KMS-11 (cell line): ENCODE data around the gene PPM1H.

Experiments used
- H2AFZ ChIP-seq: fragments of 200-600 bp; sonication (generic); 2 replicates; pipeline ENCODE4 v1.6.1; 2016; ENCODE audit warnings: antibody characterized with exemption, mixed run types, low read depth
- H3K27ac ChIP-seq: fragments of 200-600 bp; sonication (generic); 2 replicates; pipeline ENCODE4 v1.6.1; 2016; ENCODE audit warnings: mild to moderate bottlenecking, mixed run types
- H3K27me3 ChIP-seq: fragments of 200-600 bp; sonication (generic); 2 replicates; pipeline ENCODE4 v1.6.1; 2017; ENCODE audit warnings: mild to moderate bottlenecking, low read depth, mixed run types, moderate library complexity; ENCODE audit not compliant: insufficient read depth
- H3K36me3 ChIP-seq: fragments of 200-600 bp; sonication (generic); 2 replicates; pipeline ENCODE4 v1.6.1; 2017; ENCODE audit warnings: mild to moderate bottlenecking, mixed run types; ENCODE audit not compliant: insufficient read depth
- H3K4me1 ChIP-seq: fragments of 200-600 bp; sonication (generic); 2 replicates; pipeline ENCODE4 v1.6.1; 2016; ENCODE audit warnings: mild to moderate bottlenecking, low read depth, mixed run types; ENCODE audit not compliant: poor library complexity, severe bottlenecking
- H3K4me2 ChIP-seq: fragments of 200-600 bp; sonication (generic); 2 replicates; pipeline ENCODE4 v1.7.0; 2016; ENCODE audit warnings: mild to moderate bottlenecking, mixed run types
- H3K4me3 ChIP-seq: fragments of 200-600 bp; sonication (generic); IDR thresholded peaks from 2 replicates; pipeline ENCODE4 v1.6.1; 2017; ENCODE audit warnings: low read depth, low read length, mixed read lengths; ENCODE audit not compliant: insufficient read depth
- H3K79me2 ChIP-seq: fragments of 200-600 bp; sonication (generic); 2 replicates; pipeline ENCODE4 v1.6.1; 2016; ENCODE audit warnings: low read depth, mixed run types; ENCODE audit not compliant: insufficient read depth
- H3K9ac ChIP-seq: fragments of 200-600 bp; sonication (generic); 2 replicates; pipeline ENCODE4 v1.6.1; 2016; ENCODE audit warnings: mild to moderate bottlenecking, mixed run types
- H4K20me1 ChIP-seq: fragments of 200-600 bp; sonication (generic); 2 replicates; pipeline ENCODE4 v1.6.1; 2016; ENCODE audit warnings: mild to moderate bottlenecking, mixed run types; ENCODE audit not compliant: insufficient read depth
- CTCF ChIP-seq: fragments of 200-600 bp; sonication (generic); conservative IDR thresholded peaks from 2 replicates; pipeline ENCODE4 v1.6.1; 2017; ENCODE audit warnings: low read depth, mild to moderate bottlenecking, antibody characterized with exemption, low read length, moderate library complexity, mixed read lengths

Gene PPM1H

GRCh38 chr12:62799126-62799736 lies 135.7 kb downstream of the PPM1H start:
- no peak overlapping the region for H3K4me2 ChIP-seq
- TF ChIP-seq CTCF: peak; percentile 99
- H2AFZ ChIP-seq: no peak overlapping the region

GRCh38 chr12:62794218-62794583 lies 140.7 kb downstream of the PPM1H start:
- H3K36me3 ChIP-seq: no peaks in the 10 kb centered on the region
- no peak overlapping the region; the same call in 1 of the 2 replicates for H2AFZ ChIP-seq
- H3K4me3 ChIP-seq: no peak overlapping the region
- peaks cover 17% of the 10 kb centered on the region for H3K4me1 ChIP-seq
- no peaks in the 10 kb centered on the region for H3K79me2 ChIP-seq
- no peak overlapping the region for H3K9ac ChIP-seq
- no peak overlapping the region for H3K27ac ChIP-seq
- no peak overlapping the region for H3K4me2 ChIP-seq
- no peaks in the 10 kb centered on the region for H4K20me1 ChIP-seq
- H3K27me3 ChIP-seq: no peaks in the 10 kb centered on the region
- no peak for TF ChIP-seq CTCF

More at GRCh38 chr12:62799126-62799736, 135.7 kb downstream of the PPM1H start:
- no peaks in the 10 kb centered on the region for H3K27me3 ChIP-seq
- H3K27ac ChIP-seq: no peak overlapping the region
- H3K4me1 ChIP-seq: peaks cover 2% of the 10 kb centered on the region
- H3K9ac ChIP-seq: no peak overlapping the region
- no peak overlapping the region for H3K4me3 ChIP-seq
- H4K20me1 ChIP-seq: no peaks in the 10 kb centered on the region
- H3K36me3 ChIP-seq: no peaks in the 10 kb centered on the region
- no peaks in the 10 kb centered on the region for H3K79me2 ChIP-seq

- H3K4me3 ChIP-seq: no peak overlapping the region
- peak; percentile 93 for TF ChIP-seq CTCF
- H3K27me3 ChIP-seq: no peaks in the 10 kb centered on the region
- H3K79me2 ChIP-seq: no peaks in the 10 kb centered on the region
- no peak overlapping the region for H3K9ac ChIP-seq
- H3K4me1 ChIP-seq: peaks cover 17% of the 10 kb centered on the region
- H2AFZ ChIP-seq: no peak overlapping the region
- 0 out of 2 replicates have a peak overlapping the region, but pooled peaks have one; percentile 2 for H3K4me2 ChIP-seq
- no peak overlapping the region for H3K27ac ChIP-seq
- no peaks in the 10 kb centered on the region for H3K36me3 ChIP-seq
- no peaks in the 10 kb centered on the region for H4K20me1 ChIP-seq
Measured at GRCh38 chr12:62793256-62794217, 141.4 kb downstream of the PPM1H start.

GRCh38 chr12:62792236-62792870 lies 142.6 kb downstream of the PPM1H start:
- Histone ChIP-seq H3K27me3 (no peaks in the 10 kb centered on the region), H2AFZ (no peak overlapping the region), H4K20me1 (no peaks in the 10 kb centered on the region), H3K4me1 (peaks cover 17% of the 10 kb centered on the region), H3K9ac (no peak overlapping the region), H3K27ac (no peak overlapping the region), H3K4me3 (no peak overlapping the region), H3K36me3 (no peaks in the 10 kb centered on the region), H3K79me2 (no peaks in the 10 kb centered on the region), H3K4me2 (no peak overlapping the region)
- TF ChIP-seq CTCF: no peak
